Fibroblast of villous mesenchyme (primary cell): ENCODE measurements around the gene HFM1. TPM values are rescaled to one million over a fixed set of nuclear protein-coding genes. Genes with fewer than 3 reads are reported as not detected.

Experiments used
- DNase-seq: peaks from one replicate; pipeline ENCODE4 v3.0.0-alpha.2; 2010; ENCODE audit warnings: low read depth
- H3K4me3 ChIP-seq: 2 replicates; pipeline ENCODE4 v1.5.1; 2011; ENCODE audit warnings: low read depth, mild to moderate bottlenecking, low read length
- CTCF ChIP-seq: IDR thresholded peaks from 2 replicates; pipeline ENCODE4 v1.5.1; 2012; ENCODE audit warnings: low read depth, mild to moderate bottlenecking, low read length; ENCODE audit not compliant: insufficient read depth
- total RNA-seq: library from RNA; depleted of rRNA; stranded (reverse); fragments of >200 nt; gene quantifications from 2 replicates; pipeline ENCODE4 v1.2.3, GENCODE V29; 2012

Gene HFM1
- total RNA-seq, 1 donor: under 0.01 TPM

GRCh38 chr1:91244737-91245136 is 159.9 kb downstream of the HFM1 start:
- no peak for DNase-seq
- TF ChIP-seq CTCF: no peak
- no peak overlapping the region for H3K4me3 ChIP-seq

GRCh38 chr1:91243171-91243570 is 161.5 kb downstream of the HFM1 start:
- no peak for TF ChIP-seq CTCF
- no peak for DNase-seq
- no peak overlapping the region for H3K4me3 ChIP-seq

GRCh38 chr1:91234181-91234580 is 170.5 kb downstream of the HFM1 start:
- no peak overlapping the region for H3K4me3 ChIP-seq
- DNase-seq: no peak
- TF ChIP-seq CTCF: no peak

- TF ChIP-seq CTCF: no peak
- DNase-seq: no peak
- no peak overlapping the region for H3K4me3 ChIP-seq
Observed at GRCh38 chr1:91226741-91227140, 177.9 kb downstream of the HFM1 start.

- H3K4me3 ChIP-seq: no peak overlapping the region
- TF ChIP-seq CTCF: no peak
- no peak for DNase-seq
Observed at GRCh38 chr1:91224878-91225277, 179.8 kb downstream of the HFM1 start.

GRCh38 chr1:91221017-91221416 is 183.6 kb downstream of the HFM1 start:
- DNase-seq: no peak

More at GRCh38 chr1:91221017-91221416, 183.6 kb downstream of the HFM1 start:
- no peak overlapping the region for H3K4me3 ChIP-seq
- no peak for TF ChIP-seq CTCF
